OCI-LY7 (cell line): ENCODE measurements around the gene PRKG1. TPM values are rescaled to one million over a fixed set of nuclear protein-coding genes. Genes with fewer than 3 reads are reported as not detected.

ENCODE experiments used
- BruUV-seq: library from RNA; stranded (reverse); fragments of 400-500 nt; replicated peaks from 2 replicates; lab custom pipeline; 2021; lab: Mats Ljungman, UMichigan
- CTCF ChIA-PET: fragments of 300-600 bp; sonication (Branson Sonifier 250); formaldehyde crosslinking; loops from one replicate; lab custom pipeline; 2022; ENCODE audit warnings: antibody characterized with exemption; ENCODE audit not compliant: unreplicated experiment; lab: Charles Lee
- POLR2A ChIA-PET: fragments of 300-600 bp; sonication (Branson Sonifier 250); formaldehyde crosslinking; loops from one replicate; lab custom pipeline; 2022; ENCODE audit warnings: antibody characterized with exemption; lab: Charles Lee
- DNase-seq: peaks from one replicate; pipeline ENCODE4 v3.0.0-alpha.2; 2015; ENCODE audit warnings: low spot score
- H2AFZ ChIP-seq: fragments of 200-600 bp; sonication (generic), shearing (Covaris generic); 2 replicates; pipeline ENCODE4 v1.6.1; 2014; ENCODE audit warnings: mild to moderate bottlenecking, antibody characterized with exemption, low read length, moderate library complexity
- H3K27ac ChIP-seq: fragments of 200-600 bp; sonication (generic); 2 replicates; pipeline ENCODE4 v1.5.1; 2014; ENCODE audit warnings: mixed run types, low read depth, mild to moderate bottlenecking, moderate library complexity, low read length, inconsistent platforms; ENCODE audit not compliant: poor library complexity, severe bottlenecking
- H3K36me3 ChIP-seq: fragments of 200-600 bp; sonication (generic); 2 replicates; pipeline ENCODE4 v1.6.1; 2014; ENCODE audit warnings: mild to moderate bottlenecking, antibody characterized with exemption, low read length, moderate library complexity, mixed read lengths; ENCODE audit not compliant: insufficient read depth
- H3K4me1 ChIP-seq: fragments of 200-600 bp; sonication (generic); 2 replicates; pipeline ENCODE4 v1.5.1; 2014; ENCODE audit warnings: mild to moderate bottlenecking, low read length; ENCODE audit not compliant: insufficient read depth, poor library complexity, severe bottlenecking
- H3K4me2 ChIP-seq: fragments of 200-600 bp; sonication (generic); 2 replicates; pipeline ENCODE4 v1.6.1; 2014; ENCODE audit warnings: mild to moderate bottlenecking, low read length
- H3K4me3 ChIP-seq: fragments of 200-600 bp; sonication (generic); 2 replicates; pipeline ENCODE4 v1.5.1; 2014; ENCODE audit warnings: mild to moderate bottlenecking, low read depth, low read length; ENCODE audit not compliant: poor library complexity, severe bottlenecking
- H3K79me2 ChIP-seq: fragments of 200-600 bp; sonication (generic); 2 replicates; pipeline ENCODE4 v1.6.1; 2016; ENCODE audit warnings: low read depth, mild to moderate bottlenecking, low read length, moderate library complexity, mixed read lengths; ENCODE audit not compliant: insufficient read depth
- H3K9me2 ChIP-seq: fragments of 200-600 bp; sonication (generic); 2 replicates; pipeline ENCODE4 v1.6.1; 2016; ENCODE audit warnings: mild to moderate bottlenecking, low read length, mixed read lengths; ENCODE audit not compliant: insufficient read depth
- H3K9me3 ChIP-seq: fragments of 200-600 bp; sonication (generic); 2 replicates; pipeline ENCODE4 v1.6.1; 2014; ENCODE audit warnings: mild to moderate bottlenecking, mixed run types, low read length, mixed read lengths
- H4K20me1 ChIP-seq: fragments of 200-600 bp; sonication (generic); 2 replicates; pipeline ENCODE4 v1.6.1; 2014; ENCODE audit warnings: mild to moderate bottlenecking, antibody characterized with exemption, low read length, moderate library complexity, mixed read lengths; ENCODE audit not compliant: insufficient read depth
- EZH2phosphoT487 ChIP-seq: fragments of 200-600 bp; sonication (generic); IDR thresholded peaks from 2 replicates; pipeline ENCODE4 v1.6.1; 2018; ENCODE audit warnings: low read depth, borderline replicate concordance, mild to moderate bottlenecking, mixed run types, antibody characterized with exemption, low read length, moderate library complexity, mixed read lengths
- intact Hi-C: fragments of 100-400 bp; cut with micrococcal nuclease; formaldehyde crosslinking; loops from one replicate; pipeline ENCODE4 v1.10.0; 2022; ENCODE audit not compliant: unreplicated experiment
- total RNA-seq, 2 experiments: library from RNA; depleted of rRNA in 1 of 2; stranded (reverse); fragments of >200 nt in 1 of 2; shearing (Covaris generic) in 1 of 2; gene quantifications; 2 replicates each; pipeline ENCODE4 v1.2.3, GENCODE V29; 2014 to 2022
- TF ChIP-seq, protein P1 (sequence below): fragments of 200-600 bp; sonication (generic); conservative IDR thresholded peaks from 2 replicates; pipeline ENCODE4 v1.5.1; 2014; ENCODE audit warnings: mild to moderate bottlenecking, antibody characterized with exemption, low read length, moderate library complexity, mixed read lengths

PRKG1 gene
- total RNA-seq, 2 experiments from 2014 or later, result not detected

DNA sequence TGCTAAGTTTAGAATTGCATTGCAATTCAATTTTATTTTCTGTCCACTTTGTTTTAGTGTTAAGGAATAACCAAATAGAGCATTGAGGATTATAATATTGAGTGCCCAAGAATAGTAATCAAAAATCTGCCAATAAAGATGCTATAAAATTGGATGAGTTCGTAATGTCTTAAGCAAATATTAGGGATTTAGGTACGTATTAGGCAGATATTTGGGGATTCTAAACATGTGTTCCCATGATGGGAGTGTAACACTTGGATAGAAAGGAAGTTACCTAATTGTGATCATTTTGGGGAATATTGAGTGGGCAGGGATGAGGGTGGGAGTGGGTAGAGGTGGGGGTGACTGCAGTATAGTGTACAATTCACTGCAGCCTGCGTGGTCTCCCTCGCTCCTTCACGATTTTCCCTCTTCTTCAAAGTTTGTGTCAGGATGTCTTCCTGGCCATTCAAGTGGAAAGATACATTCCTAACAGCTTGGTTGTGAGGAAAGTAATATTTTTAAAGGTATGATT is 1.3 kb upstream of the PRKG1 start:
- intact Hi-C loops, result no loop called here
- no peaks in the 10 kb centered on the region for H3K79me2 ChIP-seq
- ChIA-PET CTCF (interaction anchor here (1.1 kb wide), 1 partner anchor 15 kb away, joined by 3 read pairs; no protein-coding TSS in a partner anchor), POLR2A (no interaction called here)
- no peaks in the 10 kb centered on the region for H4K20me1 ChIP-seq
- H3K4me3 ChIP-seq, result no peak overlapping the region
- no peaks in the 10 kb centered on the region for H3K9me2 ChIP-seq
- no peak overlapping the region for H2AFZ ChIP-seq
- no peaks in the 10 kb centered on the region for H3K4me1 ChIP-seq
- TF ChIP-seq EZH2phosphoT487, result no peak
- TF ChIP-seq, protein P1, sequence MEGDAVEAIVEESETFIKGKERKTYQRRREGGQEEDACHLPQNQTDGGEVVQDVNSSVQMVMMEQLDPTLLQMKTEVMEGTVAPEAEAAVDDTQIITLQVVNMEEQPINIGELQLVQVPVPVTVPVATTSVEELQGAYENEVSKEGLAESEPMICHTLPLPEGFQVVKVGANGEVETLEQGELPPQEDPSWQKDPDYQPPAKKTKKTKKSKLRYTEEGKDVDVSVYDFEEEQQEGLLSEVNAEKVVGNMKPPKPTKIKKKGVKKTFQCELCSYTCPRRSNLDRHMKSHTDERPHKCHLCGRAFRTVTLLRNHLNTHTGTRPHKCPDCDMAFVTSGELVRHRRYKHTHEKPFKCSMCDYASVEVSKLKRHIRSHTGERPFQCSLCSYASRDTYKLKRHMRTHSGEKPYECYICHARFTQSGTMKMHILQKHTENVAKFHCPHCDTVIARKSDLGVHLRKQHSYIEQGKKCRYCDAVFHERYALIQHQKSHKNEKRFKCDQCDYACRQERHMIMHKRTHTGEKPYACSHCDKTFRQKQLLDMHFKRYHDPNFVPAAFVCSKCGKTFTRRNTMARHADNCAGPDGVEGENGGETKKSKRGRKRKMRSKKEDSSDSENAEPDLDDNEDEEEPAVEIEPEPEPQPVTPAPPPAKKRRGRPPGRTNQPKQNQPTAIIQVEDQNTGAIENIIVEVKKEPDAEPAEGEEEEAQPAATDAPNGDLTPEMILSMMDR, result no peak
- DNase-seq, result no peak
- H3K36me3 ChIP-seq, result no peaks in the 10 kb centered on the region
- BruUV-seq, result no TSS peak
- no peak overlapping the region for H3K4me2 ChIP-seq
- H3K27ac ChIP-seq, result no peak overlapping the region
- H3K9me3 ChIP-seq, result no peaks in the 10 kb centered on the region

DNA sequence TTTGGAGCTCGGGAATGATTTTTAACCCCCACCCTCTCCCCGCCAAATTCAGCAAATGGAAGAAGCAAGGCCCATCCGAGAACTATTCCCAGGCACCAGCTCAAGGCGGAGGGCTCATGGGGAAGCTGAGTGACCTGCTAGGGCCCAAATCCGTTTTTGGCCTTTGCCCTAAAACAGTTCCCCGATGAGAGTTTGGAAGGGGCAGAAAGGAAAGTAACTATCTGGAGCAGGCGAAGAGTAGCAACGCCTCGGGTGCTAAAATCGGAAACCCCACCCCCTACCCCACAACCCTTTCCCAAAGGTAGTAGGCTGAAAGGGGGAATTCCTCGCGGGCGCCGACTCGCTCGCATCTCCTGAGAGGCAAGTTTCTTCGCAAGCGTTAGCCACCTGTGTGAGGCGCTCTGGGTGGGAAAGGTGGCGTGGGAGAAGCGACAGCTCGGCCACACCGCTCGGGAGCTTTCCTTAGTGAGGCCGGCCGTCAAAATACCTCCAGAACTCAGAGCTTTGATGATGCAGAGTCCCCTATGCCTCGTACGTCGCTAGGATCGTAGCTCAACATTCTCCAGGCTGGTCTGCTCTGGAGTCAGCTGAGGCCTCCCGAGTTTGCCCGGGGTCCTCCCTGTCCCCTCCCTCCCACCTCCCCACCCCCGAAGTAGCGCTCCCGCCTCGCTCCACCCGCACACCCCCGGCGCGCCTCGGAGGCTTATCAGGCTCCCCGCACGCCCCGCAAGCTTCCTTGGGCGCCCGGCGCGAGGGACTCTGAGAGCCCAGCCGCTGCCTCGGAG is 642 bp upstream of the PRKG1 start:
- no peak overlapping the region for H2AFZ ChIP-seq
- intact Hi-C loops, result no loop called here
- no TSS peak for BruUV-seq

More for the DNA sequence above, 642 bp upstream of the PRKG1 start:
- Histone ChIP-seq H3K9me2 (no peaks in the 10 kb centered on the region), H3K9me3 (no peaks in the 10 kb centered on the region), H4K20me1 (no peaks in the 10 kb centered on the region), H3K4me2 (no peak overlapping the region), H3K27ac (no peak overlapping the region), H3K79me2 (no peaks in the 10 kb centered on the region), H3K4me3 (no peak overlapping the region), H3K36me3 (no peaks in the 10 kb centered on the region), H3K4me1 (no peaks in the 10 kb centered on the region)
- TF ChIP-seq, protein P1, result no peak
- TF ChIP-seq EZH2phosphoT487, result no peak
- POLR2A ChIA-PET, result no interaction called here
- no peak for DNase-seq
- CTCF ChIA-PET, result interaction anchor here (1.1 kb wide), 1 partner anchor 14 kb away, joined by 3 read pairs; no protein-coding TSS in a partner anchor
